Measurements from ENCODE around the gene U2SURP.

DNA sequence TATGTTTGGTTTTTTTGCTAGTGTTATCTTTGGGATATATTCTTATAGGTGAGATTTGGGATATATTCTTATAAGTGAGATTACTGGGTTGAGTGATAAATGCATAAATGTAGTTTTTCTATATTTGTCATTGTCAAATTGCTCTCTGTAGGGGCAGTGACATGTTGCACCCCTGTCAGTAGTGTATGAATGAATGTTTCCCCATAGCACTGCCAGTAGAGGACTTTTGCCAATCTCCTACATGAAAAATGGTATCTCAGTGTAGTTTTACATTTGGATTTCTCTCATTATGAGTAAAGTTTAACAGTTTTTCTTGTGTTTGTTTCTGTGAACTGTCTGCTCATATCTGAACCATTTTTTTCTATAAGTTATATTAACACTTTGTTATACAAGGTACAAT is 13.6 kb downstream of the U2SURP start:
- TF ChIP-seq, protein P1, sequence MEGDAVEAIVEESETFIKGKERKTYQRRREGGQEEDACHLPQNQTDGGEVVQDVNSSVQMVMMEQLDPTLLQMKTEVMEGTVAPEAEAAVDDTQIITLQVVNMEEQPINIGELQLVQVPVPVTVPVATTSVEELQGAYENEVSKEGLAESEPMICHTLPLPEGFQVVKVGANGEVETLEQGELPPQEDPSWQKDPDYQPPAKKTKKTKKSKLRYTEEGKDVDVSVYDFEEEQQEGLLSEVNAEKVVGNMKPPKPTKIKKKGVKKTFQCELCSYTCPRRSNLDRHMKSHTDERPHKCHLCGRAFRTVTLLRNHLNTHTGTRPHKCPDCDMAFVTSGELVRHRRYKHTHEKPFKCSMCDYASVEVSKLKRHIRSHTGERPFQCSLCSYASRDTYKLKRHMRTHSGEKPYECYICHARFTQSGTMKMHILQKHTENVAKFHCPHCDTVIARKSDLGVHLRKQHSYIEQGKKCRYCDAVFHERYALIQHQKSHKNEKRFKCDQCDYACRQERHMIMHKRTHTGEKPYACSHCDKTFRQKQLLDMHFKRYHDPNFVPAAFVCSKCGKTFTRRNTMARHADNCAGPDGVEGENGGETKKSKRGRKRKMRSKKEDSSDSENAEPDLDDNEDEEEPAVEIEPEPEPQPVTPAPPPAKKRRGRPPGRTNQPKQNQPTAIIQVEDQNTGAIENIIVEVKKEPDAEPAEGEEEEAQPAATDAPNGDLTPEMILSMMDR (IDR thresholded peaks at IDR 0.05): no peak
- no peak for TF ChIP-seq POLR2A (IDR thresholded peaks at IDR 0.05)
- no peak for TF ChIP-seq EP300 (IDR thresholded peaks at IDR 0.05; ENCODE audit: low read depth)
- no peak for TF ChIP-seq POLR2AphosphoS5 (IDR thresholded peaks at IDR 0.05)
